H1 (cell line): ENCODE measurements around the gene OGFR. TPM values are rescaled to one million over a fixed set of nuclear protein-coding genes. Genes with fewer than 3 reads are reported as not detected.

Experiments used
- CTCF ChIA-PET: fragments of 300-600 bp; sonication (Branson Sonifier 250); formaldehyde crosslinking; loops from one replicate; lab custom pipeline; 2021; ENCODE audit not compliant: partially characterized antibody; lab: Charles Lee
- POLR2A ChIA-PET: fragments of 300-600 bp; sonication (Branson Sonifier 250); formaldehyde crosslinking; loops from one replicate; lab custom pipeline; 2021; ENCODE audit warnings: inconsistent platforms; ENCODE audit not compliant: partially characterized antibody; lab: Charles Lee
- DNase-seq, 2 experiments: peaks; one replicate each; pipeline versions ENCODE4 v3.0.0 to v3.0.0-alpha.2; 2010 to 2022; ENCODE audit warnings: low spot score in 2 of 2, low read depth in 1 of 2, mixed read lengths in 1 of 2
- FAIRE-seq: peaks from 2 replicates; lab custom pipeline; 2011; peaks lifted over from hg19 to GRCh38; lab: Jason Lieb, UNC
- H2AFZ ChIP-seq: 2 replicates; pipeline ENCODE4 v1.8.1; 2012; ENCODE audit warnings: low read length, inconsistent platforms
- H2AK5ac ChIP-seq: 2 replicates; pipeline ENCODE4 v1.6.1; 2013; ENCODE audit warnings: low read depth, low read length
- H2BK120ac ChIP-seq: replicated peaks from 2 replicates; pipeline ENCODE3; 2013; ENCODE audit warnings: low read depth, low read length, inconsistent platforms
- H2BK12ac ChIP-seq: 2 replicates; pipeline ENCODE4 v1.6.1; 2013; ENCODE audit warnings: low read depth, low read length
- H2BK15ac ChIP-seq: 2 replicates; pipeline ENCODE4 v1.6.1; 2013; ENCODE audit warnings: low read length
- H2BK20ac ChIP-seq: 2 replicates; pipeline ENCODE4 v1.6.1; 2013; ENCODE audit warnings: low read length
- H2BK5ac ChIP-seq: 2 replicates; pipeline ENCODE4 v1.6.1; 2013; ENCODE audit warnings: low read depth, low read length
- H3K14ac ChIP-seq: 2 replicates; pipeline ENCODE4 v1.6.1; 2013; ENCODE audit warnings: inconsistent platforms; ENCODE audit not compliant: insufficient read length
- H3K18ac ChIP-seq: 2 replicates; pipeline ENCODE4 v1.6.1; 2013; ENCODE audit warnings: low read length; ENCODE audit errors: extremely low read depth
- H3K23ac ChIP-seq: 2 replicates; pipeline ENCODE4 v1.6.1; 2013; ENCODE audit warnings: inconsistent platforms; ENCODE audit not compliant: insufficient read length
- H3K23me2 ChIP-seq: 2 replicates; pipeline ENCODE4 v1.6.1; 2013; ENCODE audit warnings: low read depth, low read length
- H3K27ac ChIP-seq: 2 replicates; pipeline ENCODE4 v1.6.1; 2011; ENCODE audit warnings: low read depth, low read length, inconsistent platforms
- H3K27me3 ChIP-seq, 4 experiments: replicated peaks in 1 of 4; 1 replicate in 1 of 4; 2 replicates in 3 of 4; pipeline versions ENCODE4 v1.6.1 to v1.8.1; 2011 to 2013; ENCODE audit warnings: low read length in 3 of 4, mild to moderate bottlenecking in 3 of 4, inconsistent platforms in 2 of 4, mixed read lengths in 2 of 4, moderate library complexity in 1 of 4; ENCODE audit not compliant: control insufficient read depth in 3 of 4, insufficient read depth in 3 of 4; ENCODE audit errors: extremely low read depth in 1 of 4
- H3K36me3 ChIP-seq, 4 experiments: 2 replicates each; pipeline versions ENCODE4 v1.6.1 to v1.8.1; 2011 to 2013; ENCODE audit warnings: mild to moderate bottlenecking in 4 of 4, low read length in 3 of 4, moderate library complexity in 2 of 4, control low read depth in 1 of 4, inconsistent platforms in 1 of 4; ENCODE audit not compliant: insufficient read depth in 4 of 4, control insufficient read depth in 2 of 4
- H3K4ac ChIP-seq: replicated peaks from 2 replicates; pipeline ENCODE3; 2013; ENCODE audit warnings: low read length, low read depth, mixed read lengths, inconsistent platforms; ENCODE audit not compliant: insufficient read length
- H3K4me1 ChIP-seq, 4 experiments: replicated peaks in 1 of 4; 1 replicate in 1 of 4; 2 replicates in 3 of 4; pipeline versions ENCODE4 v1.6.1 to v1.8.1; 2011 to 2013; ENCODE audit warnings: low read length in 3 of 4, inconsistent platforms in 2 of 4, mixed read lengths in 1 of 4; ENCODE audit not compliant: insufficient read depth in 4 of 4, control insufficient read depth in 3 of 4
- H3K4me2 ChIP-seq, 2 experiments: 2 replicates each; pipeline versions ENCODE4 v1.6.1 to v1.8.1; 2011 to 2013; ENCODE audit warnings: low read depth in 2 of 2, low read length in 2 of 2, control low read depth in 1 of 2, inconsistent platforms in 1 of 2, mild to moderate bottlenecking in 1 of 2; ENCODE audit not compliant: insufficient read depth in 1 of 2
- H3K4me3 ChIP-seq, 4 experiments: fragments of 200-600, 300-600 bp in 1 of 4; sonication (generic), shearing (Covaris generic), sonication (Bioruptor Twin) in 1 of 4; 2 replicates each; pipeline versions ENCODE4 v1.5.1 to v1.8.1; 2011 to 2016; ENCODE audit warnings: low read length in 4 of 4, low read depth in 3 of 4, control low read depth in 2 of 4, inconsistent platforms in 2 of 4, mild to moderate bottlenecking in 2 of 4, mixed read lengths in 1 of 4, moderate library complexity in 1 of 4; ENCODE audit not compliant: insufficient read depth in 2 of 4; ENCODE audit errors: extremely low read depth in 1 of 4
- H3K56ac ChIP-seq: replicated peaks from 2 replicates; pipeline ENCODE3; 2013; ENCODE audit warnings: low read depth, mild to moderate bottlenecking, mixed read lengths, low read length, inconsistent platforms; ENCODE audit not compliant: insufficient read length
- H3K79me1 ChIP-seq: 2 replicates; pipeline ENCODE4 v1.6.1; 2013; ENCODE audit warnings: low read depth, low read length, control low read depth
- H3K79me2 ChIP-seq, 2 experiments: 2 replicates each; pipeline versions ENCODE4 v1.6.1 to v1.8.1; 2012 to 2013; ENCODE audit warnings: low read length in 2 of 2, mild to moderate bottlenecking in 2 of 2, inconsistent platforms in 1 of 2; ENCODE audit not compliant: insufficient read depth in 2 of 2, control insufficient read depth in 1 of 2
- H3K9ac ChIP-seq, 4 experiments: replicated peaks in 1 of 4; 1 replicate in 1 of 4; 2 replicates in 3 of 4; pipeline versions ENCODE4 v1.6.1 to v1.8.1; 2011 to 2013; ENCODE audit warnings: low read depth in 3 of 4, low read length in 3 of 4, control low read depth in 2 of 4, mild to moderate bottlenecking in 2 of 4, moderate library complexity in 2 of 4, inconsistent platforms in 1 of 4; ENCODE audit errors: extremely low read depth in 1 of 4
- H3K9me3 ChIP-seq, 2 experiments: 2 replicates each; pipeline versions ENCODE4 v1.6.1 to v1.8.1; 2012 to 2013; ENCODE audit warnings: mild to moderate bottlenecking in 2 of 2, moderate library complexity in 2 of 2, control low read depth in 1 of 2, inconsistent platforms in 1 of 2, low read depth in 1 of 2, low read length in 1 of 2, mixed read lengths in 1 of 2; ENCODE audit not compliant: insufficient read depth in 2 of 2
- H4K20me1 ChIP-seq, 2 experiments: replicated peaks in 1 of 2; 2 replicates each; pipeline versions ENCODE3 to v1.8.1; 2011 to 2013; ENCODE audit warnings: inconsistent platforms in 2 of 2, low read length in 2 of 2, mild to moderate bottlenecking in 1 of 2; ENCODE audit not compliant: insufficient read depth in 2 of 2, control insufficient read depth in 1 of 2
- H4K5ac ChIP-seq: 2 replicates; pipeline ENCODE4 v1.6.1; 2013; ENCODE audit warnings: low read length, low read depth, mixed read lengths, inconsistent platforms; ENCODE audit not compliant: insufficient read length
- H4K8ac ChIP-seq: 2 replicates; pipeline ENCODE4 v1.8.0; 2013; ENCODE audit warnings: mild to moderate bottlenecking, moderate library complexity, low read length, inconsistent platforms; ENCODE audit not compliant: insufficient read depth; ENCODE audit errors: extremely low read depth
- H4K91ac ChIP-seq: replicated peaks from 2 replicates; pipeline ENCODE3; 2013; ENCODE audit warnings: low read length, mixed read lengths, inconsistent platforms; ENCODE audit not compliant: insufficient read length
- CHD1 ChIP-seq: IDR thresholded peaks from 2 replicates; pipeline ENCODE4 v1.6.1; 2012; ENCODE audit warnings: low read depth, low read length, improper control_type of control experiment
- CTBP2 ChIP-seq: IDR thresholded peaks from 2 replicates; pipeline ENCODE4 v1.7.0; 2011; ENCODE audit warnings: borderline replicate concordance, mild to moderate bottlenecking, moderate library complexity, mixed read lengths, low read length; ENCODE audit not compliant: insufficient read depth, insufficient read length
- EGR1 ChIP-seq: IDR thresholded peaks from 2 replicates; pipeline ENCODE4 v1.6.1; 2011; ENCODE audit warnings: low read depth, low read length, borderline replicate concordance
- EZH2 ChIP-seq: fragments of 200-600 bp; sonication (generic); IDR thresholded peaks from 2 replicates; pipeline ENCODE4 v1.7.1; 2012; ENCODE audit warnings: low read depth, mild to moderate bottlenecking, moderate library complexity, low read length, inconsistent platforms; ENCODE audit not compliant: severe bottlenecking
- JUN ChIP-seq: IDR thresholded peaks from 2 replicates; pipeline ENCODE4 v1.6.1; 2011; ENCODE audit warnings: low read depth, mild to moderate bottlenecking, improper control_type of control experiment, low read length
- PHF8 ChIP-seq: fragments of 200-600 bp; sonication (generic); conservative IDR thresholded peaks from 2 replicates; pipeline ENCODE4 v1.7.1; 2012; ENCODE audit warnings: low read depth, mild to moderate bottlenecking, inconsistent platforms, low read length, moderate library complexity
- RNF2 ChIP-seq: fragments of 200-900, 300-1000 bp; sonication (generic); IDR thresholded peaks from 2 replicates; pipeline ENCODE4 v1.7.1; 2016; ENCODE audit warnings: borderline replicate concordance, low read depth, mild to moderate bottlenecking, antibody characterized with exemption, low read length; ENCODE audit not compliant: poor library complexity, severe bottlenecking; ENCODE audit errors: missing control alignments
- SIN3A ChIP-seq, 2 experiments: IDR thresholded peaks in 1 of 2; conservative IDR thresholded peaks in 1 of 2; 2 replicates each; pipeline ENCODE4 v1.6.1; 2011 to 2012; ENCODE audit warnings: low read length in 2 of 2, improper control_type of control experiment in 1 of 2, low read depth in 1 of 2, mild to moderate bottlenecking in 1 of 2
- WGBS, 2 experiments: shearing (Covaris generic) in 1 of 2; methylation state at CpG; one replicate each; pipeline versions ENCODE4 v1.1.6 to v1.1.7; 2013 to 2015; ENCODE audit warnings: low lambda C conversion rate in 2 of 2, mixed read lengths in 2 of 2, inconsistent platforms in 1 of 2, low coverage in 1 of 2, missing lambda C conversion rate in 1 of 2; ENCODE audit not compliant: insufficient replicate concordance in 2 of 2, insufficient coverage in 1 of 2, insufficient read length in 1 of 2; ENCODE audit errors: extremely low coverage in 1 of 2, missing lambda C conversion rate in 1 of 2; 5-methylcytosine and 5-hydroxymethylcytosine counted together
- polyA plus RNA-seq, 7 experiments: library from polyadenylated mRNA; depleted of rRNA in 3 of 7; stranded (reverse) in 5 of 7; unstranded in 2 of 7; fragments of >200 nt in 5 of 7; fragments of 200-250 nt in 2 of 7; gene quantifications; 1 replicate in 5 of 7; 2 replicates in 1 of 7; 4 replicates in 1 of 7; pipeline versions ENCODE4 v1.2.1 to v1.2.3, GENCODE V29; 2011 to 2013; ENCODE audit warnings: missing spikeins in 2 of 7, mixed read lengths in 2 of 7
- total RNA-seq: library from RNA; stranded (reverse); fragmentation: NEBNext Ultra II Directional; extraction: Animal tissue kit (Norgen Biotek cat#: 25700); gene quantifications from 2 replicates; pipeline ENCODE4 v1.2.1, GENCODE V29; 2021
- TF ChIP-seq, protein P1 (sequence below): IDR thresholded peaks from 2 replicates; pipeline ENCODE4 v1.6.1; 2012; ENCODE audit warnings: low read length, inconsistent platforms

The OGFR gene
- total and polyA plus RNA-seq, 2 of the 8 experiments (the other 6 are each of a cell fraction or from before 2014, with no cell fraction given): 13.9 to 25.1 TPM

DNA sequence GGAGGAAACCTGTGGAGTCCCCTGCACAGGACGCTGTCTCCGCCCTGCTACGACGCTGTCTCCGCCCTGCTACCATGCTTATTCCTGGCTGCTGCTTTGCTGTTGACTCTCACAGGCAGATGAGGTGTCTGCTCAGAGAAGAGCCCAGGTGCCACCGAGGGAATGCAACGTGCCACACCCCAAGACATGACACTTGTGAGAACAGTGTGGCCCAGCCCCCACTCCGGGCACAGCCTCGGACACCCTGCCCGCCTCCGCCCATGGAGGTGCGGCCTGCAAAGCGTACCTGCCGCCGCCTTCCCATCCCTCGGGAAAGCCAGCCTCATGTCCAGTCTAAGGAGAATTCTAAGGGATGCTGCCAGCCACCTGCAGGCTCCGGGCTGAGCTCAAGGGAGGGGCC is 23.9 kb upstream of the OGFR start:
- Histone ChIP-seq H4K91ac (no peak overlapping the region), H3K4me2 (no peak overlapping the region), H3K4ac (peak overlapping the region; percentile 23), H3K27ac (no peak overlapping the region), H2BK12ac (no peak overlapping the region), H4K5ac (no peak overlapping the region), H2BK15ac (peak overlapping the region; percentile 81; the same call in 1 of the 2 replicates), H3K14ac (no peak overlapping the region), H4K8ac (no peak overlapping the region; the same call in 1 of the 2 replicates), H3K9ac (no peak overlapping the region), H3K9me3 (no peaks in the 10 kb centered on the region), H3K23ac (no peak overlapping the region), H3K18ac (no peak overlapping the region), H3K79me1 (no peaks in the 10 kb centered on the region), H2BK5ac (no peak overlapping the region), H2BK120ac (no peak overlapping the region), H2BK20ac (no peak overlapping the region), H3K79me2 (no peaks in the 10 kb centered on the region), H3K4me1 (peaks cover 0 to 13% (median 3%) of the 10 kb centered on the region in 4 experiments; a peak in 4 of 7 replicates), H4K20me1 (no peaks in the 10 kb centered on the region), H3K27me3 (no peaks in the 10 kb centered on the region), H2AFZ (no peak overlapping the region), H3K36me3 (no peaks in the 10 kb centered on the region), H2AK5ac (no peak overlapping the region), H3K56ac (no peak overlapping the region), H3K4me3 (no peak overlapping the region), H3K23me2 (no peaks in the 10 kb centered on the region)
- 90% methylated on average over 17 of the region's 17 CpGs; no CpG with 5 or more reads in 1 of the 2 experiments for WGBS, 2 experiments
- ChIA-PET POLR2A (interaction anchor here (1.6 kb wide), 1 partner anchor 10 kb away, joined by 4 read pairs; no protein-coding TSS in a partner anchor), CTCF (interaction anchor here (0.6 to 3.4 kb wide), 9 partner anchors 8 to 425 kb away, joined by 3 to 35 read pairs (median 6); partner anchors contain the start of gene NTSR1)
- DNase-seq (no peak), FAIRE-seq (no peak)
- no peak for TF ChIP-seq CHD1
- TF ChIP-seq CTBP2: no peak
- TF ChIP-seq RNF2: no peak
- no peak for TF ChIP-seq EZH2
- TF ChIP-seq, protein P1, sequence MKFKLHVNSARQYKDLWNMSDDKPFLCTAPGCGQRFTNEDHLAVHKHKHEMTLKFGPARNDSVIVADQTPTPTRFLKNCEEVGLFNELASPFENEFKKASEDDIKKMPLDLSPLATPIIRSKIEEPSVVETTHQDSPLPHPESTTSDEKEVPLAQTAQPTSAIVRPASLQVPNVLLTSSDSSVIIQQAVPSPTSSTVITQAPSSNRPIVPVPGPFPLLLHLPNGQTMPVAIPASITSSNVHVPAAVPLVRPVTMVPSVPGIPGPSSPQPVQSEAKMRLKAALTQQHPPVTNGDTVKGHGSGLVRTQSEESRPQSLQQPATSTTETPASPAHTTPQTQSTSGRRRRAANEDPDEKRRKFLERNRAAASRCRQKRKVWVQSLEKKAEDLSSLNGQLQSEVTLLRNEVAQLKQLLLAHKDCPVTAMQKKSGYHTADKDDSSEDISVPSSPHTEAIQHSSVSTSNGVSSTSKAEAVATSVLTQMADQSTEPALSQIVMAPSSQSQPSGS: no peak
- TF ChIP-seq PHF8: no peak
- TF ChIP-seq SIN3A (conservative IDR thresholded peaks at IDR 0.05 in 1 of 2, IDR thresholded peaks at IDR 0.05 in 1 of 2; ENCODE audit: low read depth in 1 of 2, low read length in 2 of 2): no peak
- no peak for TF ChIP-seq JUN
- TF ChIP-seq EGR1: no peak
